HG02840 (cell line): ENCODE results near the gene ILF2.
"Not testable (repeated sequence)": the region's sequence is repeated elsewhere in the genome, so short reads cannot be mapped to it uniquely, and the experiment has no call there.

Experiments
- ATAC-seq: cut with Tn5 transposase; IDR thresholded peaks from one replicate; pipeline ENCODE4 v1.9.1; 2021; ENCODE audit warnings: mild to moderate bottlenecking, moderate library complexity, moderate number of reproducible peaks; ENCODE audit not compliant: unreplicated experiment, low FRiP score

The ILF2 gene

DNA sequence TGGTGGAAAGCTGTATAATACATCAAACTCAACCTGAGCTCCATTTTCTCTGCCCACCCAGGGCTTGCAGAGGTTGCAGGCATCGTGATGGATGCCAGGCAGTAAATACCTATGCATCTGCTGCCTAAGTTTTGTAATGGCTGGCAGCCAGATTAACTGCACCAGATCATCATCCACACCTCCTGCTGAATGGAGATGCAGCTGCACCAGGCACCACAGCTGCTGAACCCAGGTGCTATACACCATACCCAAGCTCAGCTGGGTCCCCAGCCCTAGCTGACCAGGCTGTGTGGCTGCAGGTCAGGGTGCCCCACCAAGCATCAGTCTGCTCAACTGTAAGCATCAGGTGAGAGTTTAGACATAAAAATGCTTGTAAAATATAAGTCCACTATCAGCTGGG lies 19.0 kb downstream of the ILF2 start:
- no peak for ATAC-seq

DNA sequence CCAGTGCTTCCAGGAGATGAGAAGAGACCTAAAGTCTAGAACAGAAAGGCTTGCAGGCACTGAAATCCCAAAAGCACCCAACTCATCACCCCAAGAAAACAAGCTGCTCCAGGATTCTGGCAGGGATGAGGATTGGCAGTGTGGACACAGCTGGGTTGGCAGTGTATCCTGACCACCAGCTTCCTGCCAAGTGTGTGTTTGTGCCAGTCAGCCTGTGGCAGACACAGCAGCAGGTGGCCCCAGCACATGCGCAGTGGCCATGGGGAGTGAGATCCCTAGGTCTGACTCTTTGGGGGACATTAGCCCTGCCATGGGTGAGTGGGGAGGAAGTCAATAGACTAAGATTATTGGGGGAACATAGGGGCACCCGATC lies 20.9 kb downstream of the ILF2 start:
- ATAC-seq: no peak

DNA sequence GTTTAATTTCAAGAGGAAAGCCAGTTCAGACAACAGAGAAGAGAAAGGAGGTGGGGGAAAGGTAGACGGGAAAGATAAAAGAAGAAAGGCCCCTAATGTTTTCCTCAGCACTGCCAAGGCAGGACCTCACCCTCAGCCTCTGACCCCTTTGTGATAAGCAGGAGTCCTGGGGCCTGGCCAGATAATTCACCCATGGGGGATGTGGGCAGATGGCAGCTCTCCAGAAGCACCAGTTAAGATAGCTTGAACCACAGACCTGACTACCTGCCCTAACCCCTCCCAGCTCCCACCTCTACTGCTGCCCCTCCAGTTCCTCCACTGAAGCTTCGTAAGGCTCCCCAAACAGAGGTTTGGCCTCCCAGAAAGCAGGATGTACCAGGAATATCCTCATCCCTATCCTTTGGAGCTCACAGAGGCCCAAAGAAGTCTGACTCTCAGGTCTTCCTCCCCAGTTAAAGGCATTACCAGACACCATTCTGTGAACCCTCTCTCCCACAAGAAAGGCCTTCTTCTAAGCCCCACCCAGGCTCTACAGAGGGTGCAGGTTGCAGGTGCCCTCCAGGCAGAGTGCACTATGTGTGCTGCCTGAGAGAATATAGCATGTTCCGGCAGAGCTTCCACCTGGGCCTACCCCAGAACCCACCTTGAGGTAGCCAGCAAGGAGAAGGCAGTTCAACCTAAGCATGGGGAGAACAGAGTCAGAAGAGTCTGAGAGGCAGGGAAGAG lies 21.5 kb downstream of the ILF2 start:
- no peak for ATAC-seq

DNA sequence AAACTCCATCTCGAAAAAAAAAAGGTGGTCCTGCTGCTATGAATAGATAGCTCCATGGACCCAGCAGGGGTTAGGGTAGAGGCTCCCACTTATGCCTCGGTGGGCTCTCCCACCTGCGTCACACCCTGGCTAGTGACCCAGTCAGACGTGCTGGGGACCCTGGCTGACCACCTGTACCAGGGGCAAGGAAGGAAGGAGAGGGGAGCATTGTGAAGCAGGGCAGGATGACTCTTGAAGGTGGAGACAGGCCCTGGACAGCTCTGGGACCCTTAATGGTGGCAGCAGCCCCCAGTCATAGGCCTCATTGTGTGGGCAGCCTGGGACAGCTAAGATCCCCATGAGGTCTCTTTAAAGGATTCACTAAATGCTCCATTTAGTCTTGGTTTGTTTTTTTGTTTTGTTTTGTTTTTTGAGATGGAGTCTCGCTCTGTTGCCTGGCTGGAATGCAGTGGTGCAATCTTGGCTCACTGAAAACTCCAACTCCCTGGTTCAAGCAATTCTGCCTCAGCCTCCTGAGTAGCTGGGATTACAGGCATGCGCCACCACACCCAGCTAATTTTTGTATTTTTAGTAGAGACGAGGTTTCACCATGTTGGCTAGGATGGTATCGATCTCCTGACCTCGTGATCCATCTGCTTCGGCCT lies 22.7 kb downstream of the ILF2 start:
- ATAC-seq: no peak

DNA sequence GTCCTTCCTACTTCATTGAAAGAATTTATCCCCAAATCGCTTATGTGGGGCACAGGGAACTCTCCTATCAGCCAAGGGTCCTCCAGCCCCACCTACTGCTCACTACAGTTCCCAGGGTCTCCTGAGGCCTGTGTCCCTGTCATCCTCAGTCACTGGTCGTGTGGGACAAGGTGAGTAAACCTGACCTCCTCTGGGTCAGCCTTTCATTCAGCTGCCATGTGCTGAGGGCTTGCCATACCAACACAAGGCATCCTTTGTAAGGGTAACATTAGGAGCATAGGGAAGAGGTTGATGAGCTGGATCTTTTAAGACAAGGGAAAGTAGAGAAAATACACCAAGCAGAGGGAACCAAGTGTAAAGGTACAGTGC lies 23.5 kb downstream of the ILF2 start:
- no peak for ATAC-seq

DNA sequence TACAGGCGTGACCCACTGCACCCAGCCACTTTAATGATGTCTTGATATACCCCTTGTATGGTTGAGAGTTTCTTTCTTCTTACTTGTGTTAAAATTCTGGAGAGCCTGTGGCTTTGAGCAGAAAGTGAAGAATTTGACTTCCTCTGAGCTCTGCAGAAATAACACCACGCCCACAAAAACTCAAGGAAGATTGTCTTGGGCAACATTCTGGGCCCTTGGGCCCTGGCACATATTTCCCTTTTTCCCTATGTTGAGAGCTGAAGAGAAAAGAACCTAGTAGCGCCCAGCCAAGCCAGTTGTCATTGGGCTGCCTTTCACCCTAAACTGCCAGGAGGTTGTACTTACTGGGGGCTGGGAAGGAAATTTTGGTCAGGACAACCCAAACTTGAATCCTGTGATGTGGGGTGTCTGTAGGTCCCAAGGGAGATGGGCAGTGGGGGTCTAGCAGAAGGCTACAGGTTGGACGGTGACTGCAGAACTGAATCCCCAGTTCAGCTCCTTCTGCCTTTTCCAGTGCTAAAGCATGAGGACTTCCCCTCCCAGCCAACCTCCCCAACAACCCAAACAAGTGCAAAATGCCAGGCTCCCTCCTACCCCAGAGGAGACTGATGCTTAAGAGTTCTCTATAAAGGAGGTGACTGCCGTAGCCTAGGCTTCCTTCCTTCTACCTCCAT lies 24.0 kb downstream of the ILF2 start:
- ATAC-seq: no peak

DNA sequence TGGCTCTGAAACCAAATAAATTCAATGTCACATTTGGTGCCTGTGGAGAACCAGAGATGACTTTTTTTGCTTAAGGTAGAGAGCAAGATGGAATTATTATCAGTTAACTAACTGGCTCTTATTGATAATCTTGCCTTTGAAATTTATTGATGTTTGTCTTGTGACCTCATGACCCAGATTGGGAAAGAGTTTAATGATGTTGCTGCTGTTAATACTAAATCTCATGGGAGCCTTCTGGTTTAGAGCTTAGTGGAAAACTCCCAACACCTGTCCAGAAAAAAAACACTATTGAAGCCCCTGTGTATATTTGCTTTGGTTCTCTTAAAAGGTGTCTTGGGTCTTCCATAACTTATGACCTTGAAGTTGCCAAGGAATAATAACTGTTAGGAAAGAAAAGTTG lies 27.0 kb downstream of the ILF2 start:
- ATAC-seq: no peak

DNA sequence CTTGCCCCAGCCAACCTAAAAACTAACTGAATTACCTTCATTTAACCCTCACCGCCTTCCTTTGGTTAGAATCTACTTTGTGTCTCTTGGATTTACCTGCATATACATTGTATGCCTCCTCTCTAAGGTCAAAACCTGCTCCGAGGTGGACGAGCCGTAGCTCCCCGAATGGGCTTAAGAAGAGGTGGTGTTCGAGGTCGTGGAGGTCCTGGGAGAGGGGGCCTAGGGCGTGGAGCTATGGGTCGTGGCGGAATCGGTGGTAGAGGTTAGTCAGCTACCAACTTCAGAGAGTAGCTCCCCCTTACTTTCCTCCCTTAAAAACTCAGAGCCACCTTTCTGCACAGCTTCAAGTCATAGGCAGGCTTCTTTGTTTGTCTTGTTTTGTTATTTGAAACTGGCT lies 27.7 kb downstream of the ILF2 start:
- no peak for ATAC-seq

DNA sequence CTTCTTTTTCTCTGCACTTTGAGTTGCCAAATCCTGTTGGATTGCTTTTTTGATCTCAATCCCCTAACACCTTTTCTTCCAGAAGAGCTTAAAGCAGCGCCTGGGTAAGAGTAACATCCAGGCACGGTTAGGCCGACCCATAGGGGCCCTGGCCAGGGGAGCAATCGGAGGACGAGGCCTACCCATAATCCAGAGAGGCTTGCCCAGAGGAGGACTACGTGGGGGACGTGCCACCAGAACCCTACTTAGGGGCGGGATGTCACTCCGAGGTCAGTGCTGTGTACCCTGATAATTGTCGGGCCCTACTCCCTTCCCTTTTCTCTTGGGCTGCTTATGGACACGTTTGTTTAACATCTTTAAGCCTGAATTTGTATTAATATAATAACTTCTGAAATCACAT lies 28.6 kb downstream of the ILF2 start:
- no peak for ATAC-seq

DNA sequence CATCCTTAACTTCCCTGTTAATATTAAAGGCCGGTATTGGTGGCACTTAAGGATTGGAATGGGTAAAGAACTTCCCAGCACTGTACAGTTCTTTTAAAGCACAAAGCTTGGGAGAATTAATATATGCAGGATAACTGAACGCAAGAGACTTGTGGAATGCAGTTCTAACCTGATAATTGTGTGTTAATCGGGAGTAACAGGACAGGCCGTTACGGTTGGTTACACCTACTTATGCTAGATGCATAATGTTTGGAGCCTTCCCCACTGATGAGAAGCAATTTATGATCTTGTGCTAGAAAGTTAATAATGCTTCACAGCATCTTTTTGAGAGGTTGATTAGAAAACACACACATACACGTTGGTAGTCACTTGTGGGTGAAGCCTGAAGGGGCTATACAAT lies 29.9 kb downstream of the ILF2 start:
- ATAC-seq: no peak

DNA sequence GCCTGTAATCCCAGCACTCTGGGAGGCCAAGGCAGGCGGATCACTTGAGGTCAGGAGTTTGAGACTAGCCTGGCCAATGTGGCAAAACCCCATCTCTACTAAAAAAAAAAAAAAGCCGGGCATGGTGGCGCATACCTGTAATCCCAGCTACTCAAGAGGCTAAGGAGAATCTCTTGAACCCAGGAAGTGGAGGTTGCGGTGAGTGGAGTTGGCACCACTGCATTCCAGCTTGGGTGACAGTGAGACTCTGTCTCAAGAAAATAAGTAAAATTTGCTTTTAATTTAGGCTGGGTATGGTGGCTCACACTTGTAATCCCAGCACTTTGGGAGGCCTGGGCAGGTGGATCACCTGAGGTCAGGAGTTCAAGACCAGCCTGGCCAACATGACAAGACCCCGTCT lies 30.6 kb downstream of the ILF2 start:
- ATAC-seq: not testable (repeated sequence)

DNA sequence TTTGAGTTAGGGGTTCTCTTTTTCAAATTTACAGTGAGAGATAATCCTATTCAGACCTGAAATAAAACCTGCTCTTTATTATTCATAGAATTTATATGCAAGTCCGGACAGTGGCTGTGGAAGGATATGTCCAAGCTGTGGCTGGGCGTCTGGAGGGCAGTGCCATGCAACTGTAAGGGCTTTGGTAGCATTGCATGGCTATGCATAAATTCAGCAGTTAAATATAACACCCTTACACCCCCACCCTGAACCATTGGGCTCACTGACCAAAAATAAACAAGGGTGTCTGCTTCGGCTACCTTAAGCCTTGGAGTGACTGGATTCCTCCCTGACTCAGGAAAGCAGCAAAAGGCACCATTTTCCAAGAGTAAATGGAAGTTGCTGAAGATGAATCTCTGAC lies 31.5 kb downstream of the ILF2 start:
- no peak for ATAC-seq

DNA sequence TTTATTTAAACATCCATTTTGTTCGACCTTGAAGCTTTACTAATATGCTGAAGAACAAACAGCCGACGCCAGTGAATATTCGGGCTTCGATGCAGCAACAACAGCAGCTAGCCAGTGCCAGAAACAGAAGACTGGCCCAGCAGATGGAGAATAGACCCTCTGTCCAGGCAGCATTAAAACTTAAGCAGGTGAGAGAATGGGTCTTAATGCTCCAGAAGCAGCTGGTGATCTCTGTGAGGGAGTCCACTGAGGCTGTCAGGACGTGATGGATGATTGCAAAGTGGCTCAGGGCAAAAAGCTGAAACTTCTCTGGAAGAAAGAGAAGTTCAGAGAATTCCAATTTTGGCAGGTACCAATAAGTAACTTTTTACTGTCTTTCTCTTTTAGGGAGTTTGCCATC lies 32.5 kb downstream of the ILF2 start:
- ATAC-seq: no peak

DNA sequence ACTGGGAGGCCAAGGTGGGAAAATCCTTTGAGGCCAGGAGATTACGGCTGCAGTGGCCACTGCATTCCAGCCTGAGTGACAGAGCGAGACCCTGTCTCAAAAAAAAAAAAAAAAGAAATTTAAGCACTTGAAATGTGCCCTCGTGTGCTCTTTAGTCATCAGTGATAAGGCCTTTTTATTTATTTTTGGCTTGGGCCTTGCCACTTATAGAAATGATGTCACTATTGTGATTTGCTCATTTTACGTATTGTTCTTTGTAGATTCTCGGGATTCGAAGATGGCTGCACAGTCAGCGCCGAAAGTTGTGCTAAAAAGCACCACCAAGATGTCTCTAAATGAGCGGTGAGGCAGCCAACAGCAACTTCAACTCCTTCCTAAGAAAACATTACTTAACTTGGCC lies 34.5 kb downstream of the ILF2 start:
- no peak for ATAC-seq

DNA sequence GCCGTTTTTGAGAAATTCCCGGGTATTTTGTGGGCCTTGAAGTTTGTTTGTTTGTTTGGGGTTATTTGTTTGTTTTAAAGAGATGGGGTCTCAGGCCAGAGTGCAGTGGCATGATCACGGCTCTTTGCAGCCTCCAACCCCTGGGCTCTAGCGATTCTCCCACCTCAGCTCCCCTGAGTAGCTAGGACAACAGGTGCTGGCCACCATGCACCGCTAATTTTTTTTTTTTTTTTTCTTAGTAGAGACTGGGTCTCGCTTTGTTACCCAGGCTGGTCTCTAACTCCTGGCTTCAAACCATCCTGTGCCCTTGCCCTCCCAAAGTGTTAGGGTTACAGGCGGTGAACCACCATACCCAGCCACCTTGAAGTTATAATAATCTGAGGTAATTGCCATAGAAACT lies 34.9 kb downstream of the ILF2 start:
- ATAC-seq: no peak

DNA sequence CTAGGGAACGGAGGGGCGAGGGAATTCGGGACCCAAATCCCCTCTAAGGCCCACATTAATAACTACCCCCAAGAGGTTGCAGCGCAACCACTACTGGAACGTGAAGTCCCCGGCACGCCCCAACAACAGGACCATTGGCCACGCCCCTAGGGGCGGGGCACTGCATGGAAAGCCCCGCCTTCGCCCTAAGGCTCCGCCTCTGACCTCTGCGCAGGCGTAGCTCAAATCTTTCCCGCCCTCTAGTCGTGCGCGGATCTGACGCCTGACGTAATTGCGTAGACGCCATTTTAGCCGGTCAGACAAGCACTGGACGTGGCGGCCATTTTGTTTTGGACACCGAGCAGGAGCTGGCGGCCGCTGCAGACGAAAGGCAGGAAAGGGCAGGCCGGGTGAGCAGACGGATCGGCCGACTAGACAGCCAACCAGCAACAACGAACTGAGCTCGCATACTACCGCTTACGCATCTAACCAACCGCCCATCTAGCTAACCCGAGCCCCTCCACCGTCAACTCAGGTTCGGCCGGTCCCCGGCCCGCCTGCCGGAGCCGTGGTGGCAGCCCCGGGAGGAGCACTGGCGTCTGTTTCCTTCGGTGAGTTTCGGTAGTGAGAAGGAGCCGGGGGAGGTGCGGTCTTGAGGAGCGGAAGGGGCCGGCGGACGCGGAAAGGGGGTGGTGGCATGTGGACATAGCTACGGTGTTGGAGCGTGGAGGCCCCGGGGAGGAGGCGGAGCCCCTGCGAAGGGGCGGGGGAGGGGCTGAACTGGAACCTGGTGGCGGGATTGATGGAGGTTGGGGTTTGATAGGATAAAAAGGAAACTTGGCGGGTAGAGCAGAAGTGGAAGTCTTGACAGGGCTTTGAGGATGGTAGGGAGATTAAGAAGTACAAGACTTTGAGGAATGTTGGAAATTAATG lies 36.8 kb downstream of the ILF2 start, which contains the start of gene CHTOP:
Gene CHTOP, plus strand, starts transcription at position 313 of the 912 bp plus-strand sequence. CDS start 2,523 bp downstream, outside the sequence.
- peak; percentile 92 for ATAC-seq

DNA sequence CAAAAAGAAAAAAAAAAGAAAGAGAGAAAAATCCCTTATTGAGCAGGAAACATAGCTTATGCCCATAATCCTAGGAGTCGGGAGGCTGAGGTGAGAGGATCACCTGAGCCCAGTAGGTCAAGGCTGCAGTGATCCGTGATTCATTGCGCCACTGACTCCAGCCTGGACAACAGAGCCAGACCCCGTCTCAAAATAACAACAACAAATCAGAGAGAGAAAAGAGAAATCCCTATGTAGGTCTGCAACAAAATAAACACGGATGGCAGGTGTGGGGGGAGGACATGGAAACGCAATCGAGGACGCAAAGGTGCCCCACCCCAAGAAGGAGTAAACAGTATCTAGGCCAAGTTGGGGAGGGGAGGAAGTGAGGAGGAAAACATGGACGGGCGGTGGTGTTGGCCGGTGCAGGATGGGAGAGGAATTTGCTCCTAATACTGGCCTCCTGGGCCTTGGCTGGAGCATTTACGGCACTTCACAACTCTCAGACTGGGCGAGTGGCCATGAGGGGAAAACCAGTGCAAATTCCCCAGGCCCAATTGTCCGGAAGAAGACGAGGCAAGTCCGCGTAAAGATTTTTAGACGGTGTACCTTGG lies 37.5 kb downstream of the ILF2 start:
- ATAC-seq: no peak

DNA sequence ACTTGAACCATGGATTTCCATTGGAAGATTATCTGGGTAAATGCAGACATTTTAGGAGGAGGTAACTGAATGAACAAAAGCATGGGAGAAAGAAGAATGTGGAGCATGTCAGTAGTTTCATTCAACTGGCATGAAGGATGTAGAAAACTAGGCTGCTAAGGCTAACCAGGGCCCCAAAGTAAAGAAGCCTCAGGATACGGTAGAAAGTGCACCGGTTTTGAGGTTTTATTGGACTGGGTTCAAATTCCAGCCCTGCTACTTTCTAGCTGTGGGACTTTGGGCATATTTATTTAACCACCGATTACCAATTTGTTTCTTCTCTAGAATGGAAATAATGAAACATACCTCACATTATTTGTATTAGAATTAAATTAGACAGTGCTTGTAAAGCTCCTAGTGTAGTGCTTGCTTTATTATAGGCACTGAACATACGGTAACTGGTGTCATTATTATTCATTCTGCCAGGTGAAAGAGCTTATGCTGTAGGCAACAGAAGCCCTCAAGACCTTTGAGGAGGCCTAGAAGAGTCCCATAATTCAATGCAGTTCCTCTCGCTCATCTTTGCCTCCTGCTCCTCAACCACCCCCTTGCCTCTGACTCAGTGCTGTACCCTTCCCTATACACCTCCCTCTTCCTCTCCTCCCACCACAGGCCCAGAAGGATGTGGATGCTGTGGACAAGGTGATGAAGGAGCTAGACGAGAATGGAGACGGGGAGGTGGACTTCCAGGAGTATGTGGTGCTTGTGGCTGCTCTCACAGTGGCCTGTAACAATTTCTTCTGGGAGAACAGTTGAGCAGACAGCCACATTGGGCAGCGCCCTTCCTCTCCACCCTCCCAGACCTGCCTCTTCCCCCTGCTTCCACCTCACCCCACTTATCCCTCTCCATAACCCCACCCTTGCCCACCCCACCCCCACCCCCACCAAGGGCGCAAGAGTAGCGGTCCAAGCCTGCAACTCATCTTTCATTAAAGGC lies 39.5 kb downstream of the ILF2 start:
- no peak for ATAC-seq

DNA sequence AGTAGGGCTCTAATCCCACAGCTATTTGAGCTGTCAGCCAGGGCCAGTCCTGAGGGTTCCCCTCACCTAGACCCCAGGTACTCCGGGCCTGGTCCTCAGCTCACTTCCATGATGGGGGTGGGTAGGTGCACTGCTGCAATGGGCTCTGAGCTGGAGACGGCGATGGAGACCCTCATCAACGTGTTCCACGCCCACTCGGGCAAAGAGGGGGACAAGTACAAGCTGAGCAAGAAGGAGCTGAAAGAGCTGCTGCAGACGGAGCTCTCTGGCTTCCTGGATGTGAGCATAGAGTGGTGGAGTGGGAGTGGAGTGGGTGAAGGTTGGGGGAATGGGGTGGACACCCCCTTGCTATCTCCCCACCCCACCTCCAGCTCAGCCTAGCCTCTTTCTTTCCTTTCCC lies 40.4 kb downstream of the ILF2 start:
- ATAC-seq: no peak
